Measurements from ENCODE around the gene PEX5L. TPM values are rescaled to one million over a fixed set of nuclear protein-coding genes. Genes with fewer than 3 reads are reported as not detected.

PEX5L gene, protein sequence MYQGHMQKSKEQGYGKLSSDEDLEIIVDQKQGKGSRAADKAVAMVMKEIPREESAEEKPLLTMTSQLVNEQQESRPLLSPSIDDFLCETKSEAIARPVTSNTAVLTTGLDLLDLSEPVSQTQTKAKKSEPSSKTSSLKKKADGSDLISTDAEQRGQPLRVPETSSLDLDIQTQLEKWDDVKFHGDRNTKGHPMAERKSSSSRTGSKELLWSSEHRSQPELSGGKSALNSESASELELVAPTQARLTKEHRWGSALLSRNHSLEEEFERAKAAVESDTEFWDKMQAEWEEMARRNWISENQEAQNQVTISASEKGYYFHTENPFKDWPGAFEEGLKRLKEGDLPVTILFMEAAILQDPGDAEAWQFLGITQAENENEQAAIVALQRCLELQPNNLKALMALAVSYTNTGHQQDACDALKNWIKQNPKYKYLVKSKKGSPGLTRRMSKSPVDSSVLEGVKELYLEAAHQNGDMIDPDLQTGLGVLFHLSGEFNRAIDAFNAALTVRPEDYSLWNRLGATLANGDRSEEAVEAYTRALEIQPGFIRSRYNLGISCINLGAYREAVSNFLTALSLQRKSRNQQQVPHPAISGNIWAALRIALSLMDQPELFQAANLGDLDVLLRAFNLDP
- 0.38 and 1.0 TPM in 2 replicates for polyA plus RNA-seq
- 2.9 and 3.5 TPM in 2 replicates for polyA minus RNA-seq

DNA sequence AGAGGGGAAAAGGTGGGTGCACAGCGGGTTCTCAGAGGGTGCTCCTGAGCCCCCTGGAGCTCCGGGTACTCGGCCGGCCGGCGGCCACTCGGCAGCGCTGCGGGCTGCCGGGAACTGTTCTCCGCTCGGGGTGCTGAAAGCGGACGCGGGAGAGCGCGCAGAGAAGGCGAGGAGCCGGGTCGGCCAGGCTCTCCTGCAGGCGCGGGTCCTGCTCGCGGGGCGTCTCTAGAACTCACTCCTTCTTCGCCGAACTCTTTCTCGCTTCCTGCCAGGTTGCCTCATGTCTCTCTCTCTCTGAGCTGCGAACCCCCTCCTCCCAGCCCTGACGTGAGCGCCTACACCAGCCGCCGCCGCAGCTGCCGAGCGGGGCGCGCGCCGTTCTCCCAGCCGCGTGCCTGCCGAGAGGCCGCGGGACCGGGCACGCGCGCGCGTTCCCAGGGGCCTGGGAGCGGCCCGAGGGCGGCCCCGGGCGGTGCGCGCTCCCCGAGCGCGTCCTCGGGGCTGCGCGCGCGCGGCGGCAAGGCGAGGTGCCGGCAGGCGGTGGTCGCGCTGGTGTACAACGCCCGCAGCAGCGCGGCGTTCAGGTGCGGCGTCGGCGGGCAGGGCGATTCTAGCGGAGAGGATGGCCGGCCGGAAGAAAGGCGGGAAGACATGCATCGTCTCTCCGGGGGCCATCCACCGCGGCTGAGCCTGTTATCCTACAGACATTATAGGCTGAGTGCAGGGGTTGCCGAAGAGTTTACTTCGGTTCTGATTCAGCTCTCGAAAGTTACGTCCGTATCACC is at the start of gene PEX5L:
PEX5L (minus strand) TSS at position 267 of the 785 bp plus-strand sequence. CDS start 338 bp downstream, outside the sequence.
- H3K4me3 ChIP-seq (ENCODE audit: low read length): peak within 1 kb of the TSS; percentile 81
- H3K9me2 ChIP-seq (ENCODE audit: insufficient read depth, low read length): no peaks in the 10 kb centered on the region
- peaks cover 2% of the 10 kb centered on the region for H3F3A ChIP-seq (ENCODE audit: insufficient read depth, low read length, poor library complexity, severe bottlenecking)
- no peaks in the 10 kb centered on the region for H3K79me2 ChIP-seq (replicated peaks; ENCODE audit: insufficient read depth, low read length)
- peak within 1 kb of the TSS; percentile 62 for H3K9ac ChIP-seq (ENCODE audit: low read length)
- no peak within 1 kb of the TSS for H3K27ac ChIP-seq (ENCODE audit: low read length)
- peak within 1 kb of the TSS; percentile 79 for H3K4me2 ChIP-seq (ENCODE audit: low read length)
- H3K9me3 ChIP-seq (ENCODE audit: low read length): no peaks in the 10 kb centered on the region
- no peaks in the 10 kb centered on the region for H3K36me3 ChIP-seq (ENCODE audit: insufficient read depth, low read length)
- H3K27me3 ChIP-seq (ENCODE audit: insufficient read depth, low read depth, low read length): peaks cover 70% of the 10 kb centered on the region
- TF ChIP-seq SMC3 (conservative IDR thresholded peaks at IDR 0.05; ENCODE audit: poor library complexity) (peak; percentile 51), MXI1 (conservative IDR thresholded peaks at IDR 0.05; ENCODE audit: poor library complexity, severe bottlenecking) (peak; percentile 58), POLR2AphosphoS5 (IDR thresholded peaks at IDR 0.05) (peak; percentile 13), EZH2 (IDR thresholded peaks at IDR 0.05; ENCODE audit: borderline replicate concordance, insufficient read depth, low read length, poor library complexity, severe bottlenecking) (no peak), EP300 (conservative IDR thresholded peaks at IDR 0.05; ENCODE audit: poor library complexity, severe bottlenecking) (peak; percentile 27), TAF1 (IDR thresholded peaks at IDR 0.05; ENCODE audit: low read depth) (no peak), RAD21 (conservative IDR thresholded peaks at IDR 0.05) (peak; percentile 55)
- TF ChIP-seq, protein P1, sequence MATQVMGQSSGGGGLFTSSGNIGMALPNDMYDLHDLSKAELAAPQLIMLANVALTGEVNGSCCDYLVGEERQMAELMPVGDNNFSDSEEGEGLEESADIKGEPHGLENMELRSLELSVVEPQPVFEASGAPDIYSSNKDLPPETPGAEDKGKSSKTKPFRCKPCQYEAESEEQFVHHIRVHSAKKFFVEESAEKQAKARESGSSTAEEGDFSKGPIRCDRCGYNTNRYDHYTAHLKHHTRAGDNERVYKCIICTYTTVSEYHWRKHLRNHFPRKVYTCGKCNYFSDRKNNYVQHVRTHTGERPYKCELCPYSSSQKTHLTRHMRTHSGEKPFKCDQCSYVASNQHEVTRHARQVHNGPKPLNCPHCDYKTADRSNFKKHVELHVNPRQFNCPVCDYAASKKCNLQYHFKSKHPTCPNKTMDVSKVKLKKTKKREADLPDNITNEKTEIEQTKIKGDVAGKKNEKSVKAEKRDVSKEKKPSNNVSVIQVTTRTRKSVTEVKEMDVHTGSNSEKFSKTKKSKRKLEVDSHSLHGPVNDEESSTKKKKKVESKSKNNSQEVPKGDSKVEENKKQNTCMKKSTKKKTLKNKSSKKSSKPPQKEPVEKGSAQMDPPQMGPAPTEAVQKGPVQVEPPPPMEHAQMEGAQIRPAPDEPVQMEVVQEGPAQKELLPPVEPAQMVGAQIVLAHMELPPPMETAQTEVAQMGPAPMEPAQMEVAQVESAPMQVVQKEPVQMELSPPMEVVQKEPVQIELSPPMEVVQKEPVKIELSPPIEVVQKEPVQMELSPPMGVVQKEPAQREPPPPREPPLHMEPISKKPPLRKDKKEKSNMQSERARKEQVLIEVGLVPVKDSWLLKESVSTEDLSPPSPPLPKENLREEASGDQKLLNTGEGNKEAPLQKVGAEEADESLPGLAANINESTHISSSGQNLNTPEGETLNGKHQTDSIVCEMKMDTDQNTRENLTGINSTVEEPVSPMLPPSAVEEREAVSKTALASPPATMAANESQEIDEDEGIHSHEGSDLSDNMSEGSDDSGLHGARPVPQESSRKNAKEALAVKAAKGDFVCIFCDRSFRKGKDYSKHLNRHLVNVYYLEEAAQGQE (IDR thresholded peaks at IDR 0.05; ENCODE audit: borderline replicate concordance): peak; percentile 75
- TF ChIP-seq, protein P2, sequence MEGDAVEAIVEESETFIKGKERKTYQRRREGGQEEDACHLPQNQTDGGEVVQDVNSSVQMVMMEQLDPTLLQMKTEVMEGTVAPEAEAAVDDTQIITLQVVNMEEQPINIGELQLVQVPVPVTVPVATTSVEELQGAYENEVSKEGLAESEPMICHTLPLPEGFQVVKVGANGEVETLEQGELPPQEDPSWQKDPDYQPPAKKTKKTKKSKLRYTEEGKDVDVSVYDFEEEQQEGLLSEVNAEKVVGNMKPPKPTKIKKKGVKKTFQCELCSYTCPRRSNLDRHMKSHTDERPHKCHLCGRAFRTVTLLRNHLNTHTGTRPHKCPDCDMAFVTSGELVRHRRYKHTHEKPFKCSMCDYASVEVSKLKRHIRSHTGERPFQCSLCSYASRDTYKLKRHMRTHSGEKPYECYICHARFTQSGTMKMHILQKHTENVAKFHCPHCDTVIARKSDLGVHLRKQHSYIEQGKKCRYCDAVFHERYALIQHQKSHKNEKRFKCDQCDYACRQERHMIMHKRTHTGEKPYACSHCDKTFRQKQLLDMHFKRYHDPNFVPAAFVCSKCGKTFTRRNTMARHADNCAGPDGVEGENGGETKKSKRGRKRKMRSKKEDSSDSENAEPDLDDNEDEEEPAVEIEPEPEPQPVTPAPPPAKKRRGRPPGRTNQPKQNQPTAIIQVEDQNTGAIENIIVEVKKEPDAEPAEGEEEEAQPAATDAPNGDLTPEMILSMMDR (IDR thresholded peaks at IDR 0.05; ENCODE audit: poor library complexity, severe bottlenecking): no peak
- peak within 1 kb of the TSS; percentile 51 for H2AFZ ChIP-seq (ENCODE audit: low read depth, low read length)
- H4K20me1 ChIP-seq (ENCODE audit: insufficient read depth): no peaks in the 10 kb centered on the region
